Dendritic cell treated with granulocyte-macrophage colony-stimulating factor and Interleukin-4, amounts not matched to agents 40 ng/mL and 50 ng/mL, for 4 days (primary cell): ENCODE results near the gene INTS3.
"Not testable (repeated sequence)": the region's sequence is repeated elsewhere in the genome, so short reads cannot be mapped to it uniquely, and the experiment has no call there.

ENCODE experiments used
- H3K27ac Mint-ChIP-seq: one replicate; pipeline ENCODE4 v1.8.0; 2022; ENCODE audit warnings: mild to moderate bottlenecking, mixed read lengths
- H3K27me3 Mint-ChIP-seq: one replicate; pipeline ENCODE4 v1.8.0; 2022; ENCODE audit warnings: mild to moderate bottlenecking, mixed read lengths
- H3K36me3 Mint-ChIP-seq: one replicate; pipeline ENCODE4 v1.8.0; 2022; ENCODE audit warnings: low read depth, mixed read lengths
- H3K4me1 Mint-ChIP-seq: one replicate; pipeline ENCODE4 v1.8.0; 2022; ENCODE audit warnings: low read depth, mixed read lengths
- H3K4me3 Mint-ChIP-seq: one replicate; pipeline ENCODE4 v1.8.0; 2022; ENCODE audit warnings: mild to moderate bottlenecking, moderate library complexity, mixed read lengths
- H3K9me3 Mint-ChIP-seq: one replicate; pipeline ENCODE4 v1.8.0; 2022; ENCODE audit warnings: mixed read lengths
- intact Hi-C: fragments of 100-400 bp; cut with micrococcal nuclease; formaldehyde crosslinking; loops from one replicate; pipeline ENCODE4 v1.15.0; 2022

Gene INTS3

GRCh38 chr1:153754266-153754665 is 26.4 kb downstream of the INTS3 start:
- intact Hi-C loops, result no loop called here
- Mint-ChIP-seq H3K4me3 (no peak overlapping the region), H3K9me3 (no peaks in the 10 kb centered on the region), H3K27ac (no peak overlapping the region), H3K4me1 (peaks cover 21% of the 10 kb centered on the region), H3K36me3 (peaks cover 91% of the 10 kb centered on the region), H3K27me3 (no peaks in the 10 kb centered on the region)

GRCh38 chr1:153760440-153760839 is 32.6 kb downstream of the INTS3 start:
- Mint-ChIP-seq H3K27ac (no peak overlapping the region), H3K4me1 (no peaks in the 10 kb centered on the region), H3K4me3 (no peak overlapping the region), H3K36me3 (peaks cover 99% of the 10 kb centered on the region), H3K9me3 (no peaks in the 10 kb centered on the region), H3K27me3 (no peaks in the 10 kb centered on the region)
- intact Hi-C loops, result no loop called here

- H3K27ac Mint-ChIP-seq, result no peak overlapping the region
- no peak overlapping the region for H3K4me3 Mint-ChIP-seq
- peaks cover 17% of the 10 kb centered on the region for H3K4me1 Mint-ChIP-seq
- H3K27me3 Mint-ChIP-seq, result no peaks in the 10 kb centered on the region
- peaks cover 99% of the 10 kb centered on the region for H3K36me3 Mint-ChIP-seq
- H3K9me3 Mint-ChIP-seq, result no peaks in the 10 kb centered on the region
- intact Hi-C loops, result no loop called here
Observed at GRCh38 chr1:153763365-153764225, 35.7 kb downstream of the INTS3 start.

DNA sequence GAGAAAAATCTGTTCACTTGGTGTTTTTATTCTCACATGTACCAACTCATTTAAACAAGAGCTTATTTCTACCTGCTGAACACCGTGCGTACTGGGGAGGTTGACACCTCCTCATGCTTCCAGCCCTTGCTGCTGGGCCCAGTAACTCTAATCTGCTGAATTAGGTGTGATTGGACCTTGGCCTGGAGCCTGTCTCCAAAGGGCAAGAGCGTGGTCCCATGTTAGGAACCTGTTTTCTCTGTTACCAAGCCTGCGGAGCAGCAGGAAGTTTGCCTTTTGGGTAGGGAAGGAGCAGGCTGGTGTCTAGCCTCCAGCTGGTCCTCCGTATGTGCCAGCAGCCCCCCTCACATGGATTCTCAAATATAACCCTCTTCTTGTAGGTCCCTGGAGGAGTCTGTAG is 36.5 kb downstream of the INTS3 start:
- H3K36me3 Mint-ChIP-seq, result peaks cover 99% of the 10 kb centered on the region
- H3K4me3 Mint-ChIP-seq, result no peak overlapping the region
- intact Hi-C loops, result no loop called here
- no peaks in the 10 kb centered on the region for H3K27me3 Mint-ChIP-seq
- H3K4me1 Mint-ChIP-seq, result peaks cover 24% of the 10 kb centered on the region
- no peaks in the 10 kb centered on the region for H3K9me3 Mint-ChIP-seq
- H3K27ac Mint-ChIP-seq, result no peak overlapping the region

DNA sequence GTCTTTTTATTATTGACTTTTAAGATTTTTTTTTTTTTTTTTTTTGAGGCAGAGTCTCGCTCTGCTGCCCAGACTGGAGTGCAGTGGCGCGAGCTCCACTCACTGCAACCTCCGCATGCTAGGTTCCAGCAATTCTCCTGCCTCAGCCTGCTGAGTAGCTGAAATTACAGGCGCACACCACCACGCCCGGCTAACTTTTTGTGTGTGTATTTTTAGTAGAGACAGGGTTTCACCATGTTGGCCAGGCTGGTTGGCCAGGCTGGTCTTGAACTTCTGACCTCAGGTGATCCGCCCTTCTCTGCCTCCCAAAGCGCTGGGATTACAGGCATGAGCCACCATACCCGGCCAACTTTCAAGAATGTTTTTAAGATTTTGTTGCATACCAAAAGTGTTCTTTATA is 38.8 kb downstream of the INTS3 start:
- H3K9me3 Mint-ChIP-seq, intact Hi-C loops, H3K27me3 Mint-ChIP-seq, H3K4me3 Mint-ChIP-seq, H3K27ac Mint-ChIP-seq: not testable (repeated sequence)
- Mint-ChIP-seq H3K36me3 (peaks cover 99% of the 10 kb centered on the region), H3K4me1 (peaks cover 48% of the 10 kb centered on the region)

DNA sequence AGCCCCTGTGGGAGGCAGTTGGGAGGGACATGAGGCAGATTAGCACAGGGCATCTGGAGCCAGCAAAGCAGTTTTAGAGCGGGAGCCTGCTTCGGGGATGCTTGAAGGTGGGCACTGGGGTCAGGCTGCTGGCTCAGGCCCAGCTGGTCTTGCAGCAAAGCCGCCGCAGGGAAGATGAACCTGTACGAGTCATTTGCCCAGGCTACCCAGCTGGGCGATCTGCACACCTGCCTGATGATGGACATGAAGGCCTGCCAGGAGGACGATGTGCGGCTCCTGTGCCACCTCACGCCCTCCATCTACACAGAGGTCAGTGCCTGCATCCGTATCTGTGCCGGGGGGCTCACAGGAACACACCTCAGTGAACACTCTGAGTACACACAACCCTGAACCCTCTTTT is 39.7 kb downstream of the INTS3 start:
- intact Hi-C loops, result no loop called here
- H3K27me3 Mint-ChIP-seq, result no peaks in the 10 kb centered on the region
- H3K4me1 Mint-ChIP-seq, result peaks cover 56% of the 10 kb centered on the region
- peaks cover 99% of the 10 kb centered on the region for H3K36me3 Mint-ChIP-seq
- peak overlapping the region; percentile 83 for H3K27ac Mint-ChIP-seq
- no peaks in the 10 kb centered on the region for H3K9me3 Mint-ChIP-seq
- H3K4me3 Mint-ChIP-seq, result no peak overlapping the region

DNA sequence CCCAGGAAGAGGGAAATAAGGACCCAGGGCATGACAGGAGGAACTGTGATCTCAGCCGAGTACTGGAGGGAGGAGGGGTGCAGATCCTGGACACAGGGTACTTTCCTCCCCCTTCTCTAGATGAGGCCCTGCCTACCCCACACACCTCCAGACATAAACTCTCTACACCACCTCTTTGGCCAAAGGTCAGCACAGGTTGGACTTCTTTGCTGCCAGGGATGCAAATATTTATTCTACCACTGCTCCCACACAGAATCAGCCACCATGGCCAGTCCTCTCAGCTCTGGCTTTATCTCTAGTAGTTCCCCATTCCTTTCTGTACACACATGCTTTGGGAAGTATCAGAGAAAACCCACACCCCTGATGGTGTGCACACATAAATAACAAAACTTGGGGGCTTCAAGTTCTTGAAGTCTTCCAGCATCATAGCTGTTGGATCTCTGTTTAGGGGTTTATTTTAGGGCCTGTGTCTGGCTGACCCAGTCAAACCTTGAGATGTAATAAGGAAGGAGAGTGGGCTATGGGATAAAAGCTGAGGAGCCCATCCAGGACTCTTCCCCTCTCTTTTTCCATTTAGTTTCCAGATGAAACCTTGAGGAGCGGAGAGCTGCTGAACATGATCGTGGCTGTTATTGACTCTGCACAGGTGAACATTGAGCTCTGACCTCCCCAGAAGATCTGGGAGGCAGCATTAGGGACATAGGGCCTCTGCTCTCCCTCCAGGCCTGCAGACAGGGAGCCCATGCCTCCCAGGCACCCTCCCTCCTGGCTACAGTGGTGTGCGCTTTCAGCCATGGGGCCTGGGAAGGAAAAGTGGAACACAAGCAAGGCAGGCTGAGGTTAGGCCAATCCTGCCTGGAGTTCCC is 40.7 kb downstream of the INTS3 start:
- H3K27me3 Mint-ChIP-seq, result no peaks in the 10 kb centered on the region

DNA sequence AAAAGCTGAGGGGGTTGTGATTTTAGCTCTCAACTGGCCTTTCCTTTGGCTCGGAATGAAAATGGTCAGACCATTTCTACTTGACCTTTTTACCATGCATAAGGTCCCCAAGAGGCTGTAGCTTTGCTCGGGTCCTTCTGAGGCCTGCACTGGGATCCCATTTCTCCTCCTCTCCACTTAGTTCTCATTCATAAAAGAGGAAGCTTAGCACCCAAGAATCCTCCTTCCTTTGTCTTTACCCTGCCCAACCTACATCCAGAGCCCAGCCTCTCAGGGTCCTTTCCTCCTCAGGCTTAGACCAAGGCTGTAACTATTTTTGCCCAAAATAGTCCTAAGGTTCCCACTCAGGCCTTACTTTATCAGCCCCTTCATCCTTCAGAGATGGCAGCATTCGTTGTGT is 41.4 kb downstream of the INTS3 start:
- peak overlapping the region; percentile 83 for H3K27ac Mint-ChIP-seq
- H3K4me3 Mint-ChIP-seq, result peak overlapping the region; percentile 21
- H3K27me3 Mint-ChIP-seq, result no peaks in the 10 kb centered on the region
- peaks cover 73% of the 10 kb centered on the region for H3K4me1 Mint-ChIP-seq
- peaks cover 91% of the 10 kb centered on the region for H3K36me3 Mint-ChIP-seq
- H3K9me3 Mint-ChIP-seq, result no peaks in the 10 kb centered on the region
- intact Hi-C loops, result no loop called here

More for the DNA sequence above, 40.7 kb downstream of the INTS3 start:
- Mint-ChIP-seq H3K36me3 (peaks cover 97% of the 10 kb centered on the region), H3K4me1 (peaks cover 66% of the 10 kb centered on the region), H3K27ac (peak overlapping the region; percentile 83), H3K9me3 (no peaks in the 10 kb centered on the region), H3K4me3 (no peak overlapping the region)
- intact Hi-C loops, result no loop called here

- intact Hi-C loops, result no loop called here
- Mint-ChIP-seq H3K4me1 (peaks cover 83% of the 10 kb centered on the region), H3K36me3 (peaks cover 81% of the 10 kb centered on the region), H3K27me3 (no peaks in the 10 kb centered on the region), H3K27ac (peak overlapping the region; percentile 83), H3K9me3 (no peaks in the 10 kb centered on the region), H3K4me3 (peak overlapping the region; percentile 59)
Observed at GRCh38 chr1:153770797-153771196, 42.9 kb downstream of the INTS3 start.

DNA sequence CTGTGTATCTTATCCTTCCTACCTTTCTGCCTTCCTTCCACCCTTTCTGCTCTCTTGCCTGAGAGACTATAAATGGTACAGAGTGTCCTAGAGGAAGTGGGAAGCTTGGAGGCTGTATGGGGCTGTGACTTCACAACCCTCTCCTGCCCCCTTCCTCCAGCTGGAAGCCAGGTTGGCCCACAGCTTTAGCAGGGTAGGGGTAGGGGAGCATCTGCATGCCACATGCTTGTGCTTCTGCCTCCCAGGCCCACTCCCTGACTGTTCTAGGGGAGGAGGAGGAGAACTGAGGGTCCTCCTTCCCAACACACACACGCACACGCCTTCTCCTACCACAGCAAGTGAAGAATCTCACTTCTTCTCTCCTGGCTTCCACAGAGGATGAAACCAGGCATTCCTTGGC is 43.4 kb downstream of the INTS3 start:
- Mint-ChIP-seq H3K9me3 (no peaks in the 10 kb centered on the region), H3K36me3 (peaks cover 81% of the 10 kb centered on the region), H3K27me3 (no peaks in the 10 kb centered on the region), H3K4me1 (peaks cover 84% of the 10 kb centered on the region), H3K27ac (peak overlapping the region; percentile 83), H3K4me3 (peak overlapping the region; percentile 52)
- intact Hi-C loops, result no loop called here

GRCh38 chr1:153771841-153772593 is 44.2 kb downstream of the INTS3 start:
- Mint-ChIP-seq H3K36me3 (peaks cover 81% of the 10 kb centered on the region), H3K4me3 (peak overlapping the region; percentile 63), H3K27me3 (no peaks in the 10 kb centered on the region), H3K4me1 (peaks cover 90% of the 10 kb centered on the region), H3K27ac (peak overlapping the region; percentile 83), H3K9me3 (no peaks in the 10 kb centered on the region)
- intact Hi-C loops, result no loop called here

GRCh38 chr1:153773096-153773921 is 45.5 kb downstream of the INTS3 start:
- Mint-ChIP-seq H3K9me3 (no peaks in the 10 kb centered on the region), H3K36me3 (peaks cover 81% of the 10 kb centered on the region), H3K4me3 (peak overlapping the region; percentile 63), H3K27me3 (no peaks in the 10 kb centered on the region), H3K4me1 (peaks cover 90% of the 10 kb centered on the region), H3K27ac (peak overlapping the region; percentile 83)
- intact Hi-C loops, result no loop called here

DNA sequence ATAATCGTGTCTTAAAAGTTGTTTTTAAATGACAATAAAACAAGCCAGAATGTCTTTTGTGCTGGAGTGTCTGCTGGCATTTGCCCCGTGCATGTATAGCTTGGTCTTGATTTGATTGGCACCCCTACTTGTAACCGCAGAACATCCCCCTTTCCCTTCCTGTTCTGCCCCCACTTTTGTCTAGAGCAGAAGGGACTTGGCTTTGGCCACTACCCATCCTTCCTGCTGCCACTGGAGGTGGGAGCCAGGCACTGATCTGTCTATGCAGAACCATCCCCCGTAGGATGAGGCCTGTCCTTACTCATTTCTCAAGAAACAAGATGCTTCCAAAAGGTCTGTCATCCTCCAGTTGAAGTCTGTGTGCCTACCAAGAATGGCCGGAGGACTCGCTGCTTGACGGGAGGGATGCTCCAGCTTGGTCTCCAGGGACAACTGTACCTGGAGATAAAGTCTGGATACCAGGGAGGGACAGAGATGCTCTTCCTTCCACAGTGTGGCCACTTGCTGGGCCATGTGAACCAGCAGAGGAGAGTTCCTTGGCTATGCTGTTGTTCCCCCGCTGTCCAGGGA is 46.3 kb downstream of the INTS3 start:
- intact Hi-C loops, result no loop called here
- Mint-ChIP-seq H3K4me3 (peak overlapping the region; percentile 84), H3K27ac (peak overlapping the region; percentile 83), H3K27me3 (no peaks in the 10 kb centered on the region), H3K36me3 (peaks cover 81% of the 10 kb centered on the region), H3K9me3 (no peaks in the 10 kb centered on the region), H3K4me1 (peaks cover 90% of the 10 kb centered on the region)
